GM06990 (cell line): Measurements from ENCODE around the gene SP8.

ENCODE experiments used
- DNase-seq: peaks from one replicate; pipeline ENCODE4 v3.0.0-alpha.2; 2011; ENCODE audit not compliant: insufficient read length; ENCODE audit errors: extremely low read depth
- H3K27me3 ChIP-seq: replicated peaks from 2 replicates; pipeline ENCODE4 v1.6.0; 2011; ENCODE audit warnings: low read length; ENCODE audit not compliant: control insufficient read depth, insufficient read depth
- H3K36me3 ChIP-seq: 2 replicates; pipeline ENCODE4 v1.5.1; 2011; ENCODE audit warnings: low read length; ENCODE audit not compliant: control insufficient read depth, insufficient read depth
- H3K4me3 ChIP-seq: replicated peaks from 2 replicates; pipeline ENCODE4 v1.5.1; 2011; ENCODE audit warnings: low read depth, mild to moderate bottlenecking, control low read depth, low read length
- CTCF ChIP-seq: IDR thresholded peaks from 2 replicates; pipeline ENCODE4 v1.5.1; 2011; ENCODE audit warnings: low read length, control low read depth, mild to moderate bottlenecking, inconsistent platforms; ENCODE audit not compliant: insufficient read depth, poor library complexity, severe bottlenecking

The SP8 gene

GRCh38 chr7:20783125-20783699, 3.5 kb downstream of the SP8 start:
- TF ChIP-seq CTCF, result no peak
- H3K27me3 ChIP-seq, result no peaks in the 10 kb centered on the region; the same call in 1 of the 2 replicates
- H3K36me3 ChIP-seq, result no peaks in the 10 kb centered on the region
- H3K4me3 ChIP-seq, result no peak overlapping the region
- DNase-seq, result no peak

DNA sequence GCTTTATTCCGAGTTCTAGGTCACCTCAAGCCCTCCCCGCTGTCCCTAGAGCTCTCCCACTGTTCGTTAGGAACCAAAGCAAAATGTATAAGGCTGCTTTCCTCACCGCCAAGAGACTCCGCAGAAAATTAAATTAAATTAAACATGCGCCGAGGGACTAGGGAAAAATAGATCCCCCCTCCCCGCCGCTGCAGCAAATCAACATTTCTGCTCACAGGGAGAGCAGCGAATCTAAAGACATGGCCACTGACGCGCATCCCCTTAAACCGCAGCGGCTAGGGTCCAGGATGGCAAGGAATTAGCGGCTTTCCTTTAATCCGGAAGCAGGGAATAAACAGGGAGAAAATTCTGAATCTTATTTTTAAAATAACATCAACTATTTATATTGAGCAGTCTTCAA, 7.6 kb downstream of the SP8 start:
- no peaks in the 10 kb centered on the region for H3K27me3 ChIP-seq
- no peaks in the 10 kb centered on the region for H3K36me3 ChIP-seq
- no peak overlapping the region for H3K4me3 ChIP-seq
- DNase-seq, result no peak
- no peak for TF ChIP-seq CTCF

GRCh38 chr7:20778063-20778721, 8.5 kb downstream of the SP8 start:
- H3K4me3 ChIP-seq, result peak overlapping the region; percentile 11; the same call in 1 of the 2 replicates
- DNase-seq, result peak; percentile 25

DNA sequence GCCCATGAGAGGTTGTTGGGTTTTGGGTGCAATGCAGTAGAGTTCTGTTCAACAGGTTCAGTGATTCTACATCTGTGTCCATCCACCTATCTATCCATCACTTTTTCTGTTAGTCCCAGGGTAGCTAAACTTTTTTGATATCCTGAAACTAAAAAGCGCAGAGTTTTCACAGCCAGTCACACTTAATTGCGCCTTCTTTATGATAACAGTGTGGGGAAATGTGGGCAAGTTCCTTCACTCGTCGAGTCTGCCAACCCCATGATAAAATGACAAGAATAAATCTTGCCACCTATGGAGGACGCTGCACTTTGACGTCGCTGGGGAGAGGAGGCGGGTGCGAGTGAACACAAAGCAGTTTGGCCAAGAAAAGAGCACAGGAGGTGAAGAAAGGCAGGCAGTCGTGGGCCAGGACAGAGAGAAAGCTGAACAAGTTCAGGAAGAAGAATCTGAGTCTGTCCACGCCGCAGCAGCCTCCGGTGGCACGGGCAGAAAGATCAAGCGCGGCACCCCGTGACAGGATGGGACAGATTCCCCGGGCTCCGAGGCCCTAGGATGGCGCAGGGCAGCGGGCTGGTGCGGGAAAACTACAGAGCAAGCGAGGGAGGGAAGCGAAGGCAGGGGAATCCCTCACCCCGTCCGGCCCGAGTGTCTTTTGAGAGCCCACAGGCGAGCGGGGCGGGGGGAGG, 9.2 kb downstream of the SP8 start:
- no peaks in the 10 kb centered on the region for H3K27me3 ChIP-seq
- no peak for DNase-seq
- H3K4me3 ChIP-seq, result peak overlapping the region; percentile 11
- TF ChIP-seq CTCF, result no peak
- H3K36me3 ChIP-seq, result no peaks in the 10 kb centered on the region

More at GRCh38 chr7:20778063-20778721, 8.5 kb downstream of the SP8 start:
- H3K36me3 ChIP-seq, result no peaks in the 10 kb centered on the region
- no peaks in the 10 kb centered on the region for H3K27me3 ChIP-seq
- TF ChIP-seq CTCF, result peak; percentile 43

DNA sequence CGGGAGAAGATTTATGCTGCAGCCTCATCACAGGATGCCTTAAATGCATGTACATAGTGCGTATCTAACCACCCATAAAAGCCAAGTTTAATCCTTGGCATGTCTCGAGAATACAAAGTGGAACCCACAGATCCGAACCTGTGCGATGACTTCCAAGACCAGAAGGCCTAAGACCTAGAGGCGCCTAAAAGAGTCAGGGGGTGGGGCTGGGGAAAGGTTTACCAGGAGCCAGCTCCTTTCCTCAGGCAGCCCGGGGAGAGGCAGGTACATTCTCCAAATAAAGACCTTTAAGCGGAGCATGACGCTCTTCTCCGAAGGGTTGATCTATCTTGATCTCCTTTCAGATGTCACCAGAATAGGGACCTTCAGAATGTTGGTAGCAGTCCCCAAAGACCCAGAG, 9.7 kb downstream of the SP8 start:
- no peak for TF ChIP-seq CTCF
- H3K36me3 ChIP-seq, result no peaks in the 10 kb centered on the region
- no peak overlapping the region for H3K4me3 ChIP-seq
- H3K27me3 ChIP-seq, result no peaks in the 10 kb centered on the region
- DNase-seq, result no peak
